Measurements from ENCODE around the gene FAM53B.
"Not testable (repeated sequence)": the region's sequence is repeated elsewhere in the genome, so short reads cannot be mapped to it uniquely, and the experiment has no call there.

FAM53B gene

GRCh38 chr10:124599588-124600050 is 144.6 kb downstream of the FAM53B start:
- no peak for DNase-seq (ENCODE audit: low read depth, low spot score)

- no peak for DNase-seq (ENCODE audit: low read depth, low spot score)
Observed at GRCh38 chr10:124598773-124599587, 145.2 kb downstream of the FAM53B start.

- DNase-seq (ENCODE audit: low read depth, low spot score): no peak
Observed at GRCh38 chr10:124598196-124598595, 146.0 kb downstream of the FAM53B start.

GRCh38 chr10:124597846-124598165 is 146.4 kb downstream of the FAM53B start:
- DNase-seq (ENCODE audit: low read depth, low spot score): no peak

GRCh38 chr10:124596962-124597845 is 147.0 kb downstream of the FAM53B start:
- DNase-seq (ENCODE audit: low read depth, low spot score): no peak

GRCh38 chr10:124596116-124596785 is 147.9 kb downstream of the FAM53B start:
- no peak for DNase-seq (ENCODE audit: low read depth, low spot score)

GRCh38 chr10:124595143-124595883 is 148.9 kb downstream of the FAM53B start:
- DNase-seq (ENCODE audit: low read depth, low spot score): no peak

- no peak for DNase-seq (ENCODE audit: low read depth, low spot score)
Observed at GRCh38 chr10:124594240-124594639, 149.9 kb downstream of the FAM53B start.

- no peak for DNase-seq (ENCODE audit: low read depth, low spot score)
Observed at GRCh38 chr10:124593431-124593985, 150.7 kb downstream of the FAM53B start.

- DNase-seq (ENCODE audit: low read depth, low spot score): no peak
Observed at GRCh38 chr10:124592736-124593430, 151.3 kb downstream of the FAM53B start.

- no peak for DNase-seq (ENCODE audit: low read depth, low spot score)
Observed at GRCh38 chr10:124592101-124592500, 152.1 kb downstream of the FAM53B start.

- DNase-seq (ENCODE audit: low read depth, low spot score): no peak
Observed at GRCh38 chr10:124591123-124591495, 153.1 kb downstream of the FAM53B start.

GRCh38 chr10:124590216-124591122 is 153.7 kb downstream of the FAM53B start:
- DNase-seq (ENCODE audit: low read depth, low spot score): no peak

- DNase-seq (ENCODE audit: low read depth, low spot score): no peak
Observed at GRCh38 chr10:124589491-124590041, 154.6 kb downstream of the FAM53B start.

GRCh38 chr10:124588736-124589490 is 155.3 kb downstream of the FAM53B start:
- DNase-seq (ENCODE audit: low read depth, low spot score): no peak

GRCh38 chr10:124588341-124588735 is 155.8 kb downstream of the FAM53B start:
- not testable (repeated sequence) for DNase-seq (ENCODE audit: low read depth, low spot score)

GRCh38 chr10:124587811-124588211 is 156.4 kb downstream of the FAM53B start:
- no peak for DNase-seq (ENCODE audit: low read depth, low spot score)

- no peak for DNase-seq (ENCODE audit: low read depth, low spot score)
Observed at GRCh38 chr10:124586142-124586541, 158.0 kb downstream of the FAM53B start.
